GM21423 (cell line): ENCODE results near the gene ALK.

Experiments
- ATAC-seq: cut with Tn5 transposase; IDR thresholded peaks from one replicate; pipeline ENCODE4 v1.9.1; 2021; ENCODE audit warnings: mild to moderate bottlenecking, moderate library complexity; ENCODE audit not compliant: unreplicated experiment

ALK gene

DNA sequence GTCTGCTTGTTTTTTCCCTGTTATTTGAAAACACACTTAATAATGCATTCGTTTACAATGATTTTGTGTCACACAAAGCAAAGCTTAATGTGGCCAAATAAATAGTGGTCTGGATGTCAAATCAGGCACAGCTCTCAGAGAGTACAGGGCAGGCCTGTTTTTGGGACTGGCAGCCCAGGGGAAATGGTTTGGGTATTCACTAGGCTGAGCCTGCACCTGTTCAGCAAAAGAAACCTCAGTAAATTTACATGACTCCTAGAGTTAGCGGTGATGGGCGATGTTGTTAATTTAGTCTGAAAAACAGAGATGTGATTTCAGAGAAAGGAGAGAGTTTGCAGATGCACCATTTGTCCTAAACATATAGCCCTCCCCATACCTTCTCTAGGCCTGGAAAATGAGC is 197.1 kb downstream of the ALK start:
- ATAC-seq, result no peak

DNA sequence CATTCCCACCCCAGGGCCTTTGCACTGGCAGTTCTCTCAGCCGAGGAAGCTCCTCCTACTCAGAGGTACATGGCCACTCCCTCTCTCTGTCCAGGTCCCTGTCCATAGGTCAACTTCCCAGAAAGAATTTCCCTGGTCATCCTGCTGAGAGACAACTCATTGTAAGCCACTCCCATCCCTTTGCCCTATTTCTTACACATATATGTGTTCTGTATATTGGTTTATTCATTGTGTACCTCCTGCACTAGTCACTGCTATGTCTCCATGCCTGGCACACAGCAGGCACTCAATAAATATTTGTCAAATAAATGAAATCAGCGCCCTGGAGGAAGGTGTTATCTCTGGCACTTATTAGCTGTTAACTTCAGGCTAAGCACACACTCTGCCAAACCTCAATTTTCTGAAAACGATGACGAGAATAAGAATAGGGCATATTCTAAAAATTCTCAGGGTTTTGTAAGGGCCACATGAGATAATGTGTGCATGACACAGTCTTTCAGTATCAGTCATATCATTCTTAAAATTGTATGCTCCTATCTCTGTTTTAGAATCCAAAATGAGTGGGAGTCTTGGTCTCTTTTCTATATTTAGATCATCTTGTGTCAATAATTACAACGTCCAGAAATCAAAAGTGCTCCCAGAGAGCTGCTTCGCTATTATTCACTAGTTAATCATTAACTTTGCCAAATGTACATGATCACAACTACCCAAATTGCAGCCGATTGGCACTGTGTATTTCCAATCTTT is 198.0 kb downstream of the ALK start:
- peak; percentile 85 for ATAC-seq

DNA sequence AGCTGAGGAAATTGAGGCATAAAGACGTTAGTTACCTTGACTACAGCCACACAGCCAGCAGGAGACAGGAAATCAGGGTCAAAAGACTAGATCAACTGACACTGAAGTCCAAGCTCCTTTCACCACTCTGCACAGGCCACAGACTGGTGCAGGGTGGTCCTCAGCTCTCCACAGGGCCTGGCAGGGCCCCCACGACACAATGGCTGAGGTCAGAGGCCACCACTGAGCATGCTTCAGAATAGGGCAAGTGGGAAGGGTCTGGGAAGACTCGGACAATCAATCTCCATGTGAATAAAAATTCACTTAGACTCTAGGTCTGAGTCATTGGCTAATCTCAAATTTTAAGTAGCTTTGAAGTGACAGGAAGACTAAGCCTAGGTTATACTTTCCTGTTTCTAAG is 201.7 kb downstream of the ALK start:
- ATAC-seq, result no peak

DNA sequence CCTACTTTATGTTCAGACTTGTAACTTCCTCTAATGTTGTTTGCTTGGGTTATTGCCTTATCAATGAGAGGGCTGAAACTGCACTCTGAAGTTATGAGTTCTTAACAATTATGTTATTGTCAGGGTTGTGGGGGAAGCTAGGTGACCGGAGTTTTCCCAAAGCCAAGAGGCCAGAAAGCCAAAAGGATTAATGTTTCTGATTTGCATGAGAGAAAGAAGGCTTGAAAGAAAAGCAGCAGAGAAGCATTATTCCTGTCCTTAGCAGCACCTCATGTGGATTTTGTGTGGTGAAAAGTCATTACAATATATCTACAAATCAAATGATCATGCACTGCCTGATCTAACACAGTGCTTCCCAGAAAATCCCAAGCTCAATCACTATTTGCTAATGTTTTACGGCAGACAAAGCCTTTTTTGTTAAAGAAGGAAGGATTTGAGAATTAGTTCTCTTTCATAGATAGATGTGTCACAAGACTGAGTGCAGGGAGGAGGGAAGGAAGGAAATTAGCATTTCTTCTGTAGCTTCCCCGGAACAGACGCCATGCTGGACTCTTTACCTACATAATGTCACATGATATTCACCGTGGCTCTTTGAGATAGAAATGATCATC is 203.2 kb downstream of the ALK start:
- ATAC-seq, result no peak

DNA sequence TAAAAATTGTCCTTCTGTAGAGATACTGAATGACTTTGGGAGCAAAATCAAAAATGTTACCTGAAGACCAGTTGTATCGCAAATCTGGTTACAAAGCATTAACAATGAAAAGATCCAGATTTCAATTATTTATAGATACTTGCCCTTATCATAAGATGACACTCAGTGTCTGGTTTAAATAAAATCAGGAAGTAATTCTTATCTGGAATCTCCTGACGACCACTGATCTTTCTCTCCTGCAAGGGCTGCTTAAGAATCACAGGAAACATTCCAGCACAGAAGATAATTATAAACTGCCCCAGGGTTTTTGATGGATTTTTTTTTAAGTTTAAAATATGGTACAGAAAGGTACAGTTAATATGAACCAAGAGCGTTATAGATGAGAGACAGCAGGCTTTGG is 205.7 kb downstream of the ALK start:
- ATAC-seq, result no peak

DNA sequence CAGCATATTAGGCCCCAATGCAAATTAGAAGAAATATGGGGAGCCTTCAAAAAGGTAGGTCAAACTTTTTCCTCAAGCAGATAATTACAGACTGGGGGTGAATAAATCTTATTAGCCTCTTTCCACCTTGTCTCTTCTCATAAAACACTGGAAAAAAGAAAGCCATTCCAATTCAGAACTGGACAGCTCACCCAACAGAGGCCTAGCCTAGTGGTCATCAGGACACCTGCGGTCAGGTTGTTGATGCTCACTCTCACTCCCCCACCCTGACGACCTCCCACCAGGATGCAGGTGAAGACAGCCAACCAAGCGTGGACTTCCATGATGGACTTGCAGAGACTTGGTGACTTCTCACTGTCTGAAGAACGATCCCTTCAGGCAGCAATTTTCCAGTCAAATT is 207.1 kb downstream of the ALK start:
- ATAC-seq, result no peak

DNA sequence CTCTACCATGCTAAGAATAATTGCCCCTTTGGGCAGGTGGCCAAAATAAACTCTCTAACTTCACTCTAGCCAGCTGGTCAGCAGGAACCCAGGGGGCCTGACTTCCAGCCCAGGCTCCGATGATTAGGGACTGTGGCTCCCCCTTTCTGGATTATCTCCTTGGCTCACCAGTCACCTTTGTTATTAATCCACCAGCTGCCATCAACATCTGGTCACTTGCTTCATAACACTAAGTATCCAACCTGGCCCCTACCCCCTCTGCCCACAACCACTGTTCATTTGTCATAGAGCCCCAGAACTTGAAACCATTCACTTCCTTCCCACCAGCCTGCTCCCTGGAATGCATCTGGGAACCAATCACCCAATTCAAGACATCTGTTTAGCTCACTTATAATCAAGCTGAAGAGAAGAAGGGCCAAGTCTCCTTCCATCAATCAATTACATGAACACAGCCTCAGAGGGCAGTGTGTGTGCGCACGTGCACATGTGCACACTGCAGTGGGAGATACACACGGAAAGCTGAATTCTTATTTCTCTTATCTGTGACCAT is 215.1 kb downstream of the ALK start:
- no peak for ATAC-seq

DNA sequence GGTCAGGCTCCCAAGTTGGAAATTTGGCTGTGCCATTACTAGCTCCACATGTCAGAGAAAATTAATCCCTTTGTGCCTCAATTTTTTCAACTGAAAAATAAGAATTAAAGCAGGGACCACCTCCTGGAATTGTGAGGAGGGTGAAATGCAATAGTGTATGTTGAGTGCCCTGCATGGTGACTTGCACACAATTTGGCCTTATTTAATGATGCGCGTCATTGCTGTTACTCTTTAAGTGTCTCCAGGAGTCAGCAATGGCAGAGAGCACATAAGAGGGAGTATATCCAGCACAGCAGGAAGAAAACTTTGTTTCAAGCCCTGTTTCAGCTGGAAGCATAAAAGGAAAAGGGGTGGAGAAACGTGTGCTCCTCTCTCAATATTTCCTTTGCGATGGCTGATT is 215.8 kb downstream of the ALK start:
- no peak for ATAC-seq

DNA sequence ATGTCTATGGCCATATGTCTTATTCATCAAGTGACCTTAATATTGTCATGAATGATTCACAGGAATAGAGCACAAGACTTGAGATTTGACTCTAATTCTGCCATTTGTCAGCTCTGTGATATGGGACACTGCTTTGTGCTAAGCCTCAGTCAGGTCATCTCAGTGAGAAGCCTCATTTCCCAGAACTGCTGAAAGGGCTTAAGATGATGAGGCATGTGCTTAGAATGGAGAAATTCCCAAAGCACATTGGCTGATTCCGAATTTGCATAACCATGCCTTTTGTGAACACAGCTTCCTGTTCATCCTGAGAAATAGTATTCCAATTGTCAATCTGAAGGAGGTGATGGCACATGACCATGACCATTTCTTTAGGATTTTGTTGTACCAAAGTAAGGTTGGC is 218.1 kb downstream of the ALK start:
- ATAC-seq, result no peak

DNA sequence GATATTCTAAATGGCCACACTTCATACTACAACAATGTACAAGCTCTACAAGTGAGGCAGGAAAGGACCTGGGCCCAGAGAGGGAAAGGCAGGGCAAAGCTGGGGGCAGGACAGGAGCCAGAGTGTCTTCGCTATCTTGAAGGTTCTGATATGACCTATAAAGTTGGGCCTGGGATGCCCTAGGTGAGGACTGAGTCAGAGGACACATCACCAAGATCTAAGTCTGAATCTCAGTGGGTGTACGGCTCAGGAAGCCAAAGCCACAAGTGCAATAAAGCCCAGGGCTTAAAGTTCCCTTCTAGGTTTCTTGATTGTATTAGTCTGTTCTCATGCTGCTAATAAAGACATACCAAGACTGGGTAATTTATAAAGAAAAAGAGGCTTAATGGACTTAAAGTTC is 219.1 kb downstream of the ALK start:
- ATAC-seq, result no peak

DNA sequence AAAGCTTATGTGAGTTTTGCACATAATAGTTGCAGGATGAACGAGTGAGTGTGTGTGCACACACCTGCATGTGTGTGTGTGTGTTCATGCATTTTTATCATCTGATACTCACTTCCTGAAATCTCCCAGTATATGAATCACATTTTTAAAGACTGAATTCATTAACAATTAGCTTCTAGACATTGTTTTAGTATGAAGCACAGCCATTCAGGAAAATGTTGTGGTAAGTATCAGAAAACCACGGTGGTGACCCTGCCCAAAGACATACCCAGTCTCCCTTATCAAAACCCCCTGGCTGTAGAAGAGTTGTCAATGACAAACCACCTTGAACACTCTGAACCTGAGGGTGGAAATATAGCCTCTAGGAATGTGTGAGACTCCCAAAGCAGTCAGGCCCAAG is 220.8 kb downstream of the ALK start:
- ATAC-seq, result no peak

DNA sequence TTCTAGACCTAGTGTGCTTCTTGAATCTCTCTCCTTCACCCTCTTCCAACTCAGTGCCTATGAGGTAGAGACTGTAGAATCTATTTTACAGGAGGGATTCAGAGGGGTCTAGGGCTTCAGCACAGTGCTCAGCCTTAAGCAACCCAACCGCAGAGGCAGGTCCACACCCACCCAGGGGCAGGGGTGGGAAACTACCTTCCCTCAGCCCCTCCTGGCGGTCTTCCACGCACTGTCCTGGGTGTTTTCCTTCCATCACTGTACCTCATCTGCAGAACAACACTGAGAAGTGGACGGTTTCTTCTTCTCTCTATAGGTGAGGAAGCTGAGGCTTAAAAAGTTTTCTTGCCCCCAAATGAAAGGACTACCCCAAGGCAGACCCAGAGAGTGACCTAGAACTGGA is 222.3 kb downstream of the ALK start:
- no peak for ATAC-seq

DNA sequence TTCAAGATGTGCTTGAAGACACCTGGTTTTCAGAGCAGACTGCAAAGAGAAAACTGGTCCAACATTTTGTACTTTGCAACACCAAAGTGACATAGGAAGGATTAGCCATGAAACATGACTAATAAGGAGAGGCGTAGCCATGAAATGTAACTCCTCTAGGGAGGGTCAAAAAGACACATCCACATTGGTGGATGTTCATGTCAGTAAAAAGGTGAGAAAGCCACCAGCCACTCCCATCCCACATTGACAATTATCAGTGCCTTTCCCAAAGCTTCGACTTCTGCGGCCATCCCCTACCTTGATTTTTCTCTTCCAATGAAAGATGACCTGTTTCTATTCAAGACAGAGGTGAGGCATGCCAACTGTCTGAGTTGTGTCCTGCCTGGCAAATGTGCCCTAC is 223.2 kb downstream of the ALK start:
- no peak for ATAC-seq

DNA sequence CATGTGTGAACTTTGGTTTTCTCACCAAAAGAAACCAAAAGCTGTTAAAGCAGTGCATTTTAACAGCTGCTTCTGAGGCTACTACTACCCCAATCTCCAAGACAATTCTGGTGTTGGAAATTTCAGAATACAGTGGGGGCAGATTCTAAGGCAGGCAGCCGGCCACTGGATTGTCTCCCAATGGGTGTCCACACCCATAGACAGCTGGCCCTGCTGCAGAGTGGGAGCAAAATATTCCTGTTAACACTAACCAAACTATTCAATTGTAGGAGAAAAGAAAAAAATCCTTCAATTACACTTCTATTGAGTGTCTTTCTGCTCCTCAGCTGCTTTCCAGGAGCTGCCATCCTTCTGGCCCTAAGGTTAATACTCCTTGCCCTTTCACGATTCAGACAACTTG is 223.7 kb downstream of the ALK start:
- ATAC-seq, result no peak

DNA sequence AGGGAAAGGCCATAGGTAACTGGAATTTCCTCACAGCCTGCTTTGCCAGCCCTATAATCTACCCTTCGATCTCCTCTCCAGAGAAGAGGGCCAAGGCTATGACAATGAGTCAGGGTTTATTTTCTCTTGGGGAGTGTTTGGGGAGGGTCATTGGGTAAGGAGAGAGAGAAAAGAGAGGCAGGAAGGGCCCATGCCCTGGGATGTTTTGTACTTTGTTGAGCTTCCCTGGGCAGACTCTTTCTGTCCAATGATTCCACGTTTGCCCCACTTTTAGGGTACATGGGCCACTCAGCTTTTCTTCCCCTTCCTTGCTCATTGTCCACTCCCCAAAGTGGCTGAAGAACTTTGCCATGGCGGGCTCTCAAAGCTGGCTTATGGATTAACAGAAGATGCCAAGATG is 224.2 kb downstream of the ALK start:
- no peak for ATAC-seq

DNA sequence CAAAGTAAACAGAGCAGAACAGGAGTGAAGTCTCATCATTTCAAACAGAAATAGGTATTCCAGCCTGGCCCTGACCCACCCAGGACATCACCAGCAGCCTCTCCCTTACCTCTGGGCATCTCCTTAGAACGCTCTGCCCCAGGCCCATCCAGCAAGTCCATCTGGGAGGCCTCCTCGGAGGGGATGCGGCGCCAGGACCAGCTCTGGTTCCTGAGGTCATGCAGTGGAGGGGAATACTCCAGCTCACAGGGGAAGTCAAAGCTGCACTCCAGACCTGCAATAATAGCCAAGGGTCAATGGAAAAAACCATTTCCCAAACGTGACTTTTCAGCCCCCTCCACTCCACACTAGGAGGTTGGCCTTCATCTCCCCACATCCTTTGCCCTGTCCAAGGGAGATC is 226.6 kb downstream of the ALK start:
- ATAC-seq, result no peak

DNA sequence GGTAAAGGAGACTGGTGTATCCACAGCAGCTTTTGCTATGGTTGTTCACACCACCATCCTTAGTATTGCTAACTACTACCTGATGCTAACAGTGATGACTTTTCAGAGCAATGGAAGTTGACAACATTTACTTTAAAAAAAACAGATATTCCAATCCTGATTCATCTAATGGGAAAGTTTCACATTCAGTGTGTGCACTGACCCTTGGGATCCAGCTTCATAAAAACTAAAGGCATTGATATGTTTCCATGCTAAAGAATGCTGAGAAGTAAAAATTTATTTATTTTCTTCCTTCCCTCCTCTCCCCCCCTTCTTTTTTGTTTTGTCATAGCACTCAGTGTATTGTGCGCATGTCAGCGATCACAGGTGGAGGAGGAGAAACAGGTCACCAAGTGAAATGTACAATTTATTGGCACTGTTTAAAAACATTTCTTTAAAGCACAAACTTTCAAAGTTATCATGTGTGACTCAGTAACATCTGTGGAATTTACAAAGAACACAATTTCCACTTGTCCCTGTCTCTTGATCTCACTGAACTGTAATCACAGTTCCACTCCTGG is 229.9 kb downstream of the ALK start:
- ATAC-seq, result no peak

DNA sequence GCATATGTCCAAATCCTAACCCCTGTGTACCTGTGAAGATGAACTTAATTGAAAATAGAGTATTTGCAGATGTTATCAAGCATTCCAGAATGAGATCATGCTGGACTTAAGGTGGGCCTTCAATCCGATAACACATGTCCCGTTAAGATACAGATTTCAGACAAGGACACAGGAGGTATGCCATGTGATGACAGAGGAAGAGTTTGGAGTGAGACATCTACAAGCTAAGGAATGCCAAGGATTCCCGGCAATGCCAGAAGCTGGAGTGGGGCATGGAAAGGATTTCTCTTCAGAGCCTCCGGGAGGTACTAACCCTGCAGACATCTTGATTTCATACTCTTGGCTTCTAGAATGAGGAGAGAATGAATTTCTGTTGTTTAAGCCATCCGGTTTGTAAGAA is 231.7 kb downstream of the ALK start:
- ATAC-seq, result no peak

DNA sequence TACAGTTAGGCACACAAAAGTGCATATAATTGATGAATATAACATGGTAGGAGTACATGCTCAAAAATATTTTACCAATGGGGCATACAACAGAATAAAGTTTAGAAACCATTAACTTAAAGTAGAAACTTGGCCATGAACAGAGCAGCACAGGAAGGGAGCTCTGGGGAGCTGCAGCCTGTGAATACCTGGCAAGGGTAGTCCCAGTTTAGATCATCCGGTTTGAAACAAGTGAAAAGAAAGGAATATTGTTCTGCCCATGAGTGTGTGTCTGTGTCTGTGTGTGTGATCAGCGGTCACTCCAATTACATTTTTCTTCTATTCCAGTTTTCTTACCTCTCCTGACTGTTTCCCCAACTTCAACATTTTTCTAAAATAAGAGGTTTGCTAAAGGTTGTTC is 233.0 kb downstream of the ALK start:
- no peak for ATAC-seq

DNA sequence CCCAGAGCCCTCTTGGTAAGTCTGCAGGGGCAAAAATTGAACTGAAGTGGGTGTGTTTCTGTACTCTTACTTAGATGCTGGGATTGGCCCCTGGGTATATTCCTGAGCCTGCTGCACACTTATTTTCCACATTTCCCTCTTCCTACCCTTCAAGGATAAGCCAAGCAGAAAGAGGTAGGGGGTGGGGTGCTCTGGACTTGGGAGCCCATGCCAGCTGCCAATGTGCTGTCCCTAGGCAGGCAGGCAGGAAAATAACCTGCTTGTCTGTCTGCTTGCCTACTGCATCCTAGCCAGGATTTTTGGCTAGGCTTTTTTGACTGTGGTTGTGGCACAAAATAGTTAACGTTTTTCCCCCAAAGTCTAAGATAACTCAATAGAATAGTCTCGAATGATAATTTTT is 234.3 kb downstream of the ALK start:
- no peak for ATAC-seq

DNA sequence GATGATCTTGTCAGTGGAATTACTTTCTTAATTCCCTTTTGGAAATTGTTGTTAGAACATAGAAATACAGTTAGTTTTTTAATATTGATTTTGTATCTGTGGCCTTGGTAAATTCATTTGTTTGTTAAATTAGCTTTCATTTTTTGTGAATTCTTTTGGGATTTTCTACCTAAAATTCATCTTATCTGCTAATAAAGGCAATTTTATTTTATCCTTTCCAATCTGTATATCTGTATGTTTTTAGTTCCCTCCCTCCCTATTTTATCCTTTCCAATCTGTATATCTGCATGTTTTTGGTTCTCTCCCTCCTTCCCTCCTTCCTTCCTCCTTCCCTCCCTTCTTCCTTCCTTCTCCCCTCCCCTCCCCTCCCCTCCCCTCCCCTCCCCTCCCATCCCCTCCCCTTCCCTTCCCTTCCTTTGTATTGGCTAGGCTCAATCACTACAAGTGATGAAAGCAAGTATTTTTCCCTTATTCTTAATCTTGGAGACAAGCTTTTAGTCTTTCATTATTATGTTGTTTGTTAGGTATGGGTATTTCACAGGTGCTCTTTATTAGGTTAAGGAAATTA is 244.4 kb downstream of the ALK start:
- ATAC-seq, result no peak

DNA sequence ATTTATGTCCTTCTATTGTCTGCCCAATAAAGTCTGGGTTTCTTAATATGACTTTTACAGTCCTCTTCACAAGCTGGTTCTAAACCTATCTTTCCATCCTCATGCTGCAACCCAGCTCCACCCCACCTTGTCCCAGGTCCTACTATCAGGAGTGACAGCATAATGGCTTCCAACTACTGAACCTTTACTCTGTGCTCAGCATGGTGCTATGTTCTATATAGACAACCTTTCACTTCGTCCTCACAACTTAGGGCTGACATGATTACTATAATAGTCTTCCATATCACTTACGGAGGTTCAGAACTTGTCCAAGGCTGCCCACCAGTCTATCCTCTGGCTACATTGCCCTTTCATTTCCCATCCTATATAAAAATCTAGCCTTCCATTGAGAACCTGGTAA is 256.8 kb downstream of the ALK start:
- no peak for ATAC-seq
